Astrocyte of the hippocampus (primary cell): ENCODE data around the gene HAGH.

ENCODE experiments used
- DNase-seq: peaks from one replicate; pipeline ENCODE4 v3.0.0; 2011; ENCODE audit warnings: low read depth, low spot score

The HAGH gene

DNA sequence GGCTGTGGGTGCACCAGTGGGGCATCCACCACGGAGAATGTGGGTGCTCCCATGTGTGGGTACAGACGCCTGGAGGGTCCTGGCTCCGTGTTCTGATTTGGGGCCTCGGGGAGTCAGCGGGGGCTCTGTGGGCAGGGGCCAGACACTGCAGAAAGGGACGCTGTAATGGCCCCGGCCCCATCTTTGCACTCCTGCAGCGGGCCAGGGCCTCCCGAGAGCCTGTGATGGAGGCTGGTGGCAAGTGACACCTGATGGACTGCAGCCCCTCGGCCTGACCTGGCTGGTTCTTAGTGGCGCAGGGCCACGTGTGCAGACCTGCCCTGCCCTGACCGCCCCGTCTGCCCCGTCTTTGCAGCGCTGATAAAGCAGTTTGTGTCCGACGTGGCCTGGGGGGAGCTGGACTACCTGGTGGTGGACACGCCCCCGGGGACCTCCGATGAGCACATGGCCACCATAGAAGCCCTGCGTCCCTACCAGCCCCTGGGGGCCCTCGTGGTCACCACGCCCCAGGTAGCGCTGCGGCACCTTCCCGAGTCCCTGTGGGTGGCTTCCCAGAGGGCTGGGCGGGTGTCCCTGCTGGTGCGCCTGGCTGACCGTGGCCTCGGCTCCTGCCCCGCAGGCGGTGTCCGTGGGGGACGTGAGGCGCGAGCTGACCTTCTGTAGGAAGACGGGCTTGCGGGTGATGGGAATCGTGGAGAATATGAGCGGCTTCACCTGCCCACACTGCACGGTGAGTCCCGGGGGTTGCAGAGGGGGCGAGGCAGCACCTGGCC, 39.1 kb downstream of the HAGH start:
- DNase-seq: no peak

DNA sequence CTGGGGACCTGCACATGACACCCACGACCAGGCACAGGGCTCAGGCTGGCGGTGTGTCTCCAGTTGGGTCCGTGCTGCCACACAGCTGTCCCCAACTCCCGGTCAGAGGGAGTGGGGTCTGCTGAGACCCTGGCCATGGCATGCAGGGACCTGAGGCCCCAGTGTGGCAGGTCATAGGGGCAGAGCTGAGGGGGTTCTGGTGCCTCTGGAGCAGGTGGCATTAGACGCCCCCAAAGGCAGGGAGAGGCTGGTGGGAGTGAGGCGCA, 39.6 kb downstream of the HAGH start:
- no peak for DNase-seq

DNA sequence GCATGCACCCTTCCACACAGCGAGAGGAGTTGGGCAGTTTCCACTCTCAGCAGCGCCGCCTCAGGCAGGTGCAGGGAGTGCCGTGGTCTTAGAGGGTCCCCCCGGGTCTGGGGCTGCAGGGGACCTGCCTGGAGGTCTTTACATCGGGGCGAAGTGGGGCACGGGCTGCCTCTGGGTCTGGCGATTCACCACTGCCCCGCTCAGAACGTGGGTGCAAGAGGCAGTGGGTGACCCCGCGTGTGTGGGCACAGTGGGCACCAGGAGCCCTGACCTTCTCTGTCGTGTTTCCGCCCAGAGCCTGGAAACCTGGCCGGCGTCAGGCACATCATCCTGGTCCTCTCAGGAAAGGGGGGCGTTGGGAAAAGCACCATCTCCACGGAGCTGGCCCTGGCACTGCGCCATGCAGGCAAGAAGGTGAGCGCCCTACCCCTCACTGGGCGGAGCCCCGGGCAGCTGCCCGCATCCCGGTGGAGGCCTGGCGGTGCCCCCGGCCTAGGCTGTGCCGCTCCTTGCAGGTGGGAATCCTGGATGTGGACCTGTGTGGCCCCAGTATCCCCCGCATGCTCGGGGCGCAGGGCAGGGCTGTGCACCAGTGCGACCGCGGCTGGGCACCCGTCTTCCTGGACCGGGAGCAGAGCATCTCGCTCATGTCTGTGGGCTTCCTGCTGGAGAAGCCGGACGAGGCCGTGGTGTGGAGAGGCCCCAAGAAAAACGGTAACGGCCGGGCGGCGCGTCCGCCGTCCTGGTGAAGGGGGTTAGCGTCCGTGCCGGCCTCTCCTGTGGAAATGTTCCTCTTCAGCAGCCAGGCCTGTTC, 40.2 kb downstream of the HAGH start:
- no peak for DNase-seq

DNA sequence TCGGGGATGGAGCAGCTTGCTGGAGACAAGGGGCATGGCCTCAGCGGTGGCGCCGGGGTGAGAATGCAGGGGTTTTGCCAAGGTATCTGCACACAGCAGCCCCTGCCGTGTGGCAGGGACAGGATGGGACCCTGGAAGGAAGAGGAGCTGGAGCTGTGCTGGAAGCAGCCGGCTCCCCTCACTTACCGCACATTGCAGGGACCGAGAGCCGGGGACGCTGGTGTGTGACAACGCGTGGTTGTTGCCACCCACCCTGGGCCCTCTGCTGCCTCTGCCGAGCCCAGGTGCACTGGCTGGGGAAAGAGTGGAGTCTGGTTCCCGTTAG, 40.8 kb downstream of the HAGH start:
- no peak for DNase-seq

DNA sequence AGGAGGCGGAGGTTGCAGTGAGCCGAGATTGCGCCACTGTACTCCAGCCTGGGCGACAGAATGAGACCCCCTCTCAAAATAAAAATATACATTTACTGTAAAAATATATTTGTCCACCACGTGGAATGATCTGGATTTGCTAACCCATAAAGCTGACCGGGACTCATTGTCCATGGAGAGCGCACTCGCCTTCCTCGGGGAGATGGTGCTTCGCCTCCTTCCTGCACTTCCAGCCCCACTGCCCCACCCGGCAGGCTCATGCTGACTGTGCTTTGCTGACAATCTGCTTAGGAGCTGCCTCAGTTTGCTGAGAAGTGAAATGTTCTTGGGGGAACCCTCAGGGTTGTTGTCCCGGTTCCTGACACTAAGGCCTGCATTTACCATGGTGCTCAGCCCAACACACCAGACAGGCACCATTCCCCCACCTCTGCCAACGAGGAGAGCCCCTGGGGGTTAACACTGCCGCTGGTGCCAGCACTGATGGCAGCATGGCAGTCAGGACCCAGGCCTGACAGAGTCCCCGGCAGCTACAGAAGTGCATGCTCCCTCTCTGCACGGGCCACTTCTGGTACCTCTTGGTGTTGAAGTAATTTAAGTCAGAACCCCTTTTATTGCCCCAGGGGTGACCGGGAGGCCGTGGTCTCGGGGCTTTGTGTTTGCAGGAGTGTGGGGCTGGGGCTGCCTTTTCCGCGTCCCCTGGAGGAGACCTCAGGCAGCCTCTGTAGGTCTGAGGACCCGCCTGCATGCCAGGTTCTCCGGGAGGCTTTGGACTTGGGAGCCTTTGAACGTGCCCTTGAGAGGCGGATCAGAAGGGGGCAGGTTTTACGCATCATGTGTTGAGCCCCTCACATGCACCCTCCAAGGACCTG, 41.4 kb downstream of the HAGH start:
- DNase-seq: no peak

DNA sequence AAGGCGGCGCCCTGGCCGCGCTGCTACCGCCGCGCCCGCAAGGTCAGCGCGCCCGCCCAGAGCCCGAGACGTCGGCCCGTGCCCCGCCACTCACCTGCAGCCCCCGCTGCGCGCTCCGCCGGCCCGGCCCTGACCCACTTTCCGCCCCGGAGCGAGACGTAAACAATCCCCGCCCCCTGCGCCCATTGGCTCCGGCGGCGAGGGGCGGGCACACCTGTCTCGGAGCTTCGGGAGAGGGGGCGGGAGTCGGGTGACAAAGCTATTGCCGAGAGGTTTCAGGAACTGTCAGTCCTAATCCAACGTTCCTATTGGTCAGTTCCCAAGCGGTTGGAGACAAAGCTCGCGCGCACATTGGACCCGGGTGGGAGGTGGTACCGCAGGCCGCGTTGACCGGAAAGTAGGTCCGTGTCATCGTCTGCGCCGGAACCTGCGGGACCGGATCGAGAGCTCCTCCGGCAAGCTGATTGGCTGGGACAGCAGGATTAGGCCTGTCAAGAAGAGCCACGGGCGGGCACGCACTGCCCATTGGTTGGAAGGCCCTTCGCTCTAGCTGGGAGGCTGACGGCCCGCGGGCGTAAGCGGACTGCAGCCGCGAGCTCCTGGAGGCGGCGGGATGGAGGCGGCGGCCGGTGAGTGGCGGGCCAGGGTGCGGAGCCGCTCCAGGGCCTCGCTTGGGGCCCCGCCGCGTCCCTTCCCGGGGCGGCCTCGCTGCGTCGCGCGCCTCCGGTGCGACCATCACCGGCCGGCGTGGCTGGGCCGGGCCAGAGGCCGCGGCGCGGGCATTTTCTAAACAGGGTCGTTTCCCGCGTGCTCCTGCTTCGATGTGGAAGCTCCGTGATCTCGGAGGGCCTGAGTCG, 44.0 kb downstream of the HAGH start, which contains the start of the genes NUBP2 and SPSB3:
Gene NUBP2, plus strand, starts transcription at position 553 of the 857 bp plus-strand sequence. Its CDS starts 61 bp downstream, at position 614.
Gene SPSB3, minus strand, starts transcription at position 164 of the 857 bp plus-strand sequence. CDS start 1,088 bp downstream, outside the sequence.
- DNase-seq: peak; percentile 100

DNA sequence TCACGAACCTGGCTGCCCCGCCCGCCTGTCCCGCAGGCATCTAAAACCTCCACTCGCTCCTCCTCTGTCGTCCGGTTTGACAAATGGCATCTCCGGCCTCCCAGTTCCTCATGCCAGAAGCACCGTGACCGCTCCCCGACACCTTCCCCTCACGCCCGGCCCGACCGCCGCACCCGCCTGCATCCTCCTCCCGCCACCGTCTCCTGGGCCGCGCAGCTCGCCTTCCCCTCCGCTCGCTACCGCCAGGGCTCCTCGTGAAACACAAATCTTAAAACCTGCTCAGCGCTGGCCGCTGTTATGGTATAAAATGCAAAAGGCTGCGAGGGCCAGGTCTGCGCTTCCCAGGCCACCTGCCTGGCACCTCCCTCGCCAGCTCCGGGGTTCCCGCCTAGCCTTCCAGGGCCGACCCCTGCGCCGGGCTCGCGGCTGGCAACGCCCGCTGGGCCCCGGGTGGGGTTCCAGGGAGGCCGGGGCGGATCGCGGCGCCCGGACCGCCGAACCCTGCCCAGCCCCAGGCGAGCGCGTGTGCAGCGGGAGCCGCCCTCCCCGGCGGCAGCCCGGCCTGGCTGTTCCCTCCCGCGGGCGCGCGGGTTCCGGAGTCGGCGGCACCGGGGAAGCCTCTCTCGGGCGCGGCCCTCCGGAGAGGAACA, 44.7 kb downstream of the HAGH start:
- peak; percentile 53 for DNase-seq

DNA sequence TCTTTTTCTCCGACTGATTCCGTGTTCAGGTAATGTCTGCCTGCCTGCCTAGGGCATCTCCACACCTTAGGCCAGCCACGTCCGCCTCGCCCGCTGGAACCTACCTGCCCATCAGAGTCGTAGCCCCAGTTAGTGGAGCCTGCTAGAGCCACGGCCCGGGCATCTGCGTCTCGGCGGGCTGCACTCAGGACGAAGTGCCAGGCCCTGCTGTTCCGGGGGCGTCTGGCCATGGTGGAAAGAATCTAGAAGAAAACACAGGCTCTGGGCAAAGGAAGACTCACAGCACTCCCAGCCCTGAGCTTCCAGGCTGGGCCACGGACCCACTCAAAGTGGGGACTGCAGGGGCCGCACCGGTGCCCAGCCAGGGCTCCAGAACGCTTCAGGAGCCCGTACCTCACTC, 45.4 kb downstream of the HAGH start:
- no peak for DNase-seq

DNA sequence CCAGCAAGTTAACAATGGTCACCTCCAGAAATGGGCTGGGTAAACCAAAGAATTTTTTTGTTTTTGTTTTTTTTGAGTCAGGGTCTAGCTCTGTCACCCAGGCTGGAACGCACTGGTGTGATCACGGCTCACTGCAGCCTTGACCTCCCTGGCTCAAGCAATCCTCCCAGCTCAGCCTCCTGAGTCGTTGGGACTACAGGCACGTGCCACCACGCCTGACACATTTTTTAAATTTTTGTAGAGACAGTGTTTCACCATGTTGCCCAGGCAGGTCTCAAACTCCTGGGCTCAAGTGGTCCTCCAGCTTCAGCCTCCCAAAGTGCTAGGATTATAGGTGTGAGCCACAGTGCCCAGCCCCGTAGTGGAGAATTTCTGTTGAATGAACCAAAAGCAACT, 46.0 kb downstream of the HAGH start:
- DNase-seq: no peak

DNA sequence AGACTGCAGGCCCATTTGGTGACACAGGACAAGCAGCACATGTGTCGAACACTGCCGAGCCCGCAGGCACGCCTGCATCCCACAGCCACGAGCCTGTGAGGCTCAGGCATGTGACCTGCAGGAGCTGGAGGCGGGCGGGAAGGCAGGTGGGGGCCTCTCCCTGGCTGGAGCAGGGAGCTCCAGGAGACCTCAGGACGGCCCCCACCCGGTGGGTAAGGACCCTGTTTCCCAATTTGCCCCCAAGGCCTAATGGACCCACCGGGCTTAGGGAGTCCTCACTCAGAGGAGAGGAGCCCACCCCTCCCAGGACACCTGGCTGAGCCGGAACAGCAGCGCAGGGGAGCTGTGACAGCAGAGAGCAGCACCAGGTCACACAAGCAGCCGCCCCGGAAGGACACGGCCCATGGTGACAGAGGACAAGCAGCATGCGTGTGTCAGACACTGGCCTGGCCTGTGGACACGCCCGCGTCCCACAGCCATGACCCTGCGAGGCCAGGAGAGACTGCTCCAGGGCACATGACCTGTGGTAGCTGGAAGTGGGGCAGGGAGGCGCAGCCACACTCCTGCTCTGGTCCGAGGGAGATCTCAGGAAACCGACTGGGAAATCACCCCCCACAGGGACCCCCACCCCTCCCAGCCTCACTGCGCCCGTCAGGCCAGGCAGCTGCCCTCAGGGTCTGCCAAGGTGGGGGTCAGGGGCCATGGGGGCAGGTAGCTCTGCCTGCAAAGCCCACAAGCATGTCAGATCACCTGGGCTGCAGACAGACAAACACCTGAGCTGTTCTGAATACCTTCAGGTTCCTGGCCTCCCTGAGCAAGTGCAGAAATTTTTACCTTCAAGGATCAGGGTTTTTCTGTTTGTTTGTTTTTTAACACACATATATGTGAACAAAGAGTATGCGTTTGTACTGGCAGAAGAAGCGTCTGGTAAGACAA, 46.6 kb downstream of the HAGH start:
- no peak for DNase-seq

DNA sequence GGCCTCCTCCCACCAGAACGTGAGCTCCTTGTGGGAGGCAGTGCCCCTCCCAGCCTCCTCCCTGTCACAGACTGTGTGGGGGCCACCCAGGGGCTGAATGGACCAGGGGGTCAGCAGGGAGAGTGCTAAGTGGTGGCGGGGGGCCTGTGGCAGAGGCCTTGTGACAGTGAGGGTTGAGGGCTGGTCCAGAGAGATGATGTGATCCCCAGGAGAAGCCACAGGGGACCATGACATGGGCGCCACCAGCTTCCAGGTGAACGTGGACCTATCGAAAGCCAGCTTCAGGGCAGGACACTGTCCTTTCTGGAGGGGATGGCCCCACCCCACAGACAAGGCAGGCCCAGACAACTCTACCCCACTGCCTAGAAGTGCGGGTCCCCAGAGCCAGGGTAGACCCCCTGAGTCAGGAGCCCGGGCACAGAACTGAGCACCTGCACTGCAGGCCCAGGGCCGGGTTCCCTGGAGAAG, 47.4 kb downstream of the HAGH start:
- no peak for DNase-seq

DNA sequence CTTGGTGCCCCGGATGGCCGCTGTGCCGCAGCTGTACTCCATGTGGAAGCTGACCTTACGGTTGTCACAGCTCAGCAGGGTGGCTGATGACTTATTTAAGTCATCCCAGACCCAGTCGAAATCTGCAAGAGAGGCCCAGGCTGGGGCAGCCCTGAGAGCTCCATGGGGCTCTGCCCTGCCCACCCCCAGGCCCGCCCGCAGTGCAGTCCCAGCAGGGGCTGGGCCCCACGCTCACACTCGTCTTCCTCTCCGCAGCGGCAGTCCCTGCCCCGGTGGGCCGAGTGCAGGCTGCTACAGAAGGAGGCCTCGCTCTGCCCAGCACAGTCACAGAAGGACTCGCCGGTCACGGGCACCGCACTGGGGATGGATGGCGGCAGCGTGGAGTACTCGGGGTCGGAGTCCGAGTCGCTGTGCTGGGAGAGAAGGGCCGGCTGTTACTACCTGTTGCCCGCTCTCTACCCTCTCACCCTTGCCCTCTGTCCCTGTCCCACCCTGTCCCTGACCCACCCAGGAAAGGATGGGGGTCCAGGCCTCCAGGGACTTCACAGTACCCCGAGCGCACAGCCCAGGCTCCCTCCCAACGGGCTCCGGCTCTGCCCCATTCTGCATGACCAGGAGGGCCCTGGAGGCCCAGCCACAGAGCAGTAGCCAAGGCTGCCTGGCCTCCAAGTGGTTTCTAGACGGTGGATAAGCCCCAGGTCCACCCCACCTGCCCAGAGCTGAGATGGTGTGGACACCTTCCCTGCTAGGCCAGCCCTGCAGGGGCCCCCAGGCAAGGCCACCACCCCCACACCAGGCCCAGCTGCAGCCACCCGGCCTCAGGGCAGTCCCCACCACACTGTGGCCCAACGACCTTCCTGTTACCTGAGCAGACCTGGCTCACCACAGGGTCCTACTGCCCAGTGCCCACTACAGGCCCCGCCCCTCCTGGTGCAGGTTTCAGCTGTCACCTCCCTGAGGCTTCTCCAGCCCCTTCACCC, 48.1 kb downstream of the HAGH start:
- no peak for DNase-seq

DNA sequence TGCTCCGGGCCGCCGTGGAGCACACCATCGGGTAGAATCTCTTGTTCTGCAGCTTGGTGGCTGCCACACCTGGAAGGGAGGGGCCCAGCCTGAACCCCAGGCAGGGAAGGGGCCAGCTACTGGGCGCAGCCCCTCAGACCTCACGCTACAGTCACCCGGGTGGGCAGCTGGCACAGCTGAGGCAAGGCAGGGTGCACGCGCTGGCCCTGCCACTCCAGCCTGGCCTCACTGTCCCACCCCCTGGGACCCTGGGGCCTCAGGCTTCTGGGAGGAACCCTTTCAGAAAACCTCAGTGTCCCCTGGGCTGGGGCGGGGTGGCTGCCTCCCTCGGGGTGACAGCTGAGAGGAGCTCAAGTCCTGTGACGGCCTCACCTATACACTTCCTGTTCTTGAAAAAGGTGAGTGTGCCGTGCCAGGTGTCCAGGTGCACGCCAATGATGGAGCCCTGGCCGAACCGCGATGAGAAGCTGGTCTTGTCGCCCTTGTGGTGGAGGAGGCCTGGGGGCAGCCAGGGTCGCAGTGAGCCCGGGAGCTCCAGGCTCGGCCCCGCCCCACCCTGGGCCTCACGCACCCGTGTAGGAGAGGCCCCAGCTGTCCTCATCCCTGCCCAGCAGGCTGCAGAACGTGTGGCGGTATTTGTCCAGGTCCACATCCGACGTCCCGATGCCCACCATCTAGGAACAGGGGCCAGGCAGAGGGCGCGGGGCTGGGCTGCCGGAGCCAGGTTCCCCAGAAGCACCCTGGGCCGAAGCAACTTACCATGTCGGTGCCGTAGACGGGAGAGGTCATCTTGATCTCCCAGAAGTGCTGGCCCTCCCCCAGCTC, 49.0 kb downstream of the HAGH start:
- DNase-seq: no peak

DNA sequence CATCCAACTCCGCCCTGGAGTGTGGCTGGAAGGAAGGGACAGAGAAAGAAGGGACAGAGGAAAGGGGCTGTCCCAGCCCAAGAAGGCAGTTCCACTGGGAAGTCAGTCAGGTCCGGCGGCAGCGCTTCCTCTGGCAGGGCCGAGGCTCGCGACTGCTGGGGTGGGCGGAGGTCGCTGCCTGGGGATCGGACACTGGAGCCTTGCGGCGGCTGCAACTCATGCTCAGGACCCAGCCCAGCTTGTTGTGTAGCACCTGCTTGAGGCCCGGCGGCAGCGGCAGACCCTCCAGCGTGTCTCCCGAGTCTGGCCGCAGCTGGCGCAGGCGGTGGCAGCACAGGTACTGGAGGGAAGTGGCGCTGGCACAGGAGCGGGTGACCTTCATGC, 49.6 kb downstream of the HAGH start:
- no peak for DNase-seq

DNA sequence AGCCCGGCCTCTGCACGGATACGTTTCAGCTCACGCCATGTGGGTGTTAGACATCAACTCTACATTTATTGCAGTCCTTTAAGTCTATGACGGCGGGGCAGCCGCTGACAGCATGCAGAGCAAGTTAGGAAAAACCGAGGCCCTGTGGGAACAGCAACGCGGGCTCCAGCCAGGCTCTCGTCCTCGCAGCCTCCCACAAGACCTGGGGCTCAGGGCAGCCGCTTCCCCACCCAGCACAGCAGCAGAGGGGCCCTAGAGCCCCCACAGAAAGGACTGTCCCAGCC, 50.0 kb downstream of the HAGH start:
- DNase-seq: no peak

DNA sequence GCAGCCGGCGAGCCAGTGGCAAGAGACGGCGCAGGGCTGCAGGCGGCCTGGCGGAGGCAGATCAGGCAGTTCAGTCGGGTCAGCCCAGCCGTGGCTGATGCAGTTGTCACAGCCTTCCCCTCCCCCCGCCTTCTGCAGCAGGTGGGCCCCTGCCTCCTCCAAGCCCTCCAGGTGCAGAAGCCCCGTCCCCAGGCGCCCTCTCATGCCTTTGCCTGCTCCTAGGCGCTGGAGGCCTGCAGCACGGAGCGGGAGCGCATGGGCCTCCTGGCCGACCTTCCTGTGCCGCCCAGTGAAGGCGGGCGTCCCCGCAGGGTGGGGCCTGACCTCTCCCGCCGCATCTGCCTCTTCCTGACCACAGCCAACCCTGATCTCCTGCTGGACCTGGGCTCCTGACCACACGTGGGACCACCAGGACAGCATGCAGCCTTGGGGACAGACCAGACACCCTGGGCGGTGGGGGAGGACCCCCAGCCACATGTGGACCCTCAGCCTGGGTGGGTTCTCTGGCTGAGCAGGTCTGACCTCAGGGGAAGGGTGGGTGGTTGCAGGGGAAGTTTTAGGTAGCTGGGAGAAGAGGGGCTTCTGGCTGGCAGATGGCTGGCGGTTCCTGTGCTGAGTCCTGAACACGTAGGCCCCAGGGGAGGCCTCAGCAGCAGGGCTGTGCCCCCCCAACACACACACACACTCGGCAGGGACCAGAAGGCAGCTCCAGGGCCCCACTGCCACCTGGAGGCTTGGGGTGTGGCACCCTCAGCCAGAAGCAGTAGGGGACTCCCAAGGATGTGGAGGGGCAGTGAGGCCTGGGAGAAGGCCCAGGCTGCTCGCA, 50.6 kb downstream of the HAGH start:
- no peak for DNase-seq
